Measurements from ENCODE around the gene ZNF181. TPM values are rescaled to one million over a fixed set of nuclear protein-coding genes. Genes with fewer than 3 reads are reported as not detected.

Gene ZNF181
- total RNA-seq, 1 experiment from 2014 or later = 11.5 TPM

- in situ Hi-C loops (cut with HindIII; ENCODE audit: low pct_unique_long_range_greater_than_20kb, low sequenced_read_pairs) = no loop called here
- no peaks in the 10 kb centered on the region for H3K36me3 ChIP-seq (ENCODE audit: control insufficient read depth, insufficient read depth, low read length)
- H3K27me3 ChIP-seq (ENCODE audit: control insufficient read depth, insufficient read depth, low read length) = no peaks in the 10 kb centered on the region
- H3K4me1 ChIP-seq (ENCODE audit: control insufficient read depth, insufficient read depth, low read length) = no peaks in the 10 kb centered on the region
- TF ChIP-seq CTCF (IDR thresholded peaks at IDR 0.05) (no peak), SIN3A (IDR thresholded peaks at IDR 0.05; ENCODE audit: borderline replicate concordance, insufficient read depth, low read depth, low read length) (no peak), TCF7L2 (IDR thresholded peaks at IDR 0.05; ENCODE audit: low read depth, low read length) (no peak), POLR2AphosphoS5 (IDR thresholded peaks at IDR 0.05; ENCODE audit: low read depth, low read length) (no peak), REST (IDR thresholded peaks at IDR 0.05; ENCODE audit: insufficient read depth in 1 of 2, low read depth in 2 of 2, low read length in 1 of 2) (no peak)
- no peak overlapping the region for H3K4me3 ChIP-seq (ENCODE audit: low read depth in 2 of 2, low read length in 2 of 2)
- DNase-seq (ENCODE audit: low read depth, low spot score) = no peak
- H3K9me3 ChIP-seq (ENCODE audit: control insufficient read depth, insufficient read depth, low read depth, low read length) = peaks cover 11% of the 10 kb centered on the region; the same call in 1 of the 2 replicates
- ChIA-PET CTCF (no interaction called here), POLR2A (no interaction called here)
- no peak overlapping the region for H3K27ac ChIP-seq (ENCODE audit: low read length)
- no TSS peak for BruUV-seq (replicated peaks)
- intact Hi-C loops (cut with micrococcal nuclease; ENCODE audit: unreplicated experiment) = no loop called here
- ATAC-seq = no peak
Observed at GRCh38 chr19:34778342-34778741, 44.3 kb downstream of the ZNF181 start.

GRCh38 chr19:34779652-34780051 lies 45.6 kb downstream of the ZNF181 start:
- TF ChIP-seq TCF7L2 (IDR thresholded peaks at IDR 0.05; ENCODE audit: low read depth, low read length) (no peak), SIN3A (IDR thresholded peaks at IDR 0.05; ENCODE audit: borderline replicate concordance, insufficient read depth, low read depth, low read length) (no peak), POLR2AphosphoS5 (IDR thresholded peaks at IDR 0.05; ENCODE audit: low read depth, low read length) (no peak), CTCF (IDR thresholded peaks at IDR 0.05) (no peak), REST (IDR thresholded peaks at IDR 0.05; ENCODE audit: insufficient read depth in 1 of 2, low read depth in 2 of 2, low read length in 1 of 2) (no peak)
- peaks cover 11% of the 10 kb centered on the region; the same call in 1 of the 2 replicates for H3K9me3 ChIP-seq (ENCODE audit: control insufficient read depth, insufficient read depth, low read depth, low read length)
- no peak for DNase-seq (ENCODE audit: low read depth, low spot score)
- no peaks in the 10 kb centered on the region for H3K36me3 ChIP-seq (ENCODE audit: control insufficient read depth, insufficient read depth, low read length)
- intact Hi-C loops (cut with micrococcal nuclease; ENCODE audit: unreplicated experiment) (no loop called here), in situ Hi-C loops (cut with HindIII; ENCODE audit: low pct_unique_long_range_greater_than_20kb, low sequenced_read_pairs) (no loop called here)
- H3K27me3 ChIP-seq (ENCODE audit: control insufficient read depth, insufficient read depth, low read length) = no peaks in the 10 kb centered on the region
- H3K4me3 ChIP-seq (ENCODE audit: low read depth in 2 of 2, low read length in 2 of 2) = no peak overlapping the region
- no peak overlapping the region for H3K27ac ChIP-seq (ENCODE audit: low read length)
- ATAC-seq = no peak
- ChIA-PET CTCF (no interaction called here), POLR2A (no interaction called here)
- BruUV-seq (replicated peaks) = no TSS peak
- H3K4me1 ChIP-seq (ENCODE audit: control insufficient read depth, insufficient read depth, low read length) = no peaks in the 10 kb centered on the region
